ENCODE measurements around the gene STRAP. TPM values are rescaled to one million over a fixed set of nuclear protein-coding genes. Genes with fewer than 3 reads are reported as not detected.
"Not testable (repeated sequence)": the region's sequence is repeated elsewhere in the genome, so short reads cannot be mapped to it uniquely, and the experiment has no call there.

The STRAP gene
- total RNA-seq, 1 donor from 2014 or later, result 68.3 TPM

- H3K36me3 ChIP-seq, result no peaks in the 10 kb centered on the region
- no peak for ATAC-seq
- H3K9me3 ChIP-seq, result peaks cover 9% of the 10 kb centered on the region
- no peaks in the 10 kb centered on the region for H3K27me3 ChIP-seq
- H3K27ac ChIP-seq, result no peak overlapping the region
- H3K4me1 ChIP-seq, result no peaks in the 10 kb centered on the region
- TF ChIP-seq, protein P1, sequence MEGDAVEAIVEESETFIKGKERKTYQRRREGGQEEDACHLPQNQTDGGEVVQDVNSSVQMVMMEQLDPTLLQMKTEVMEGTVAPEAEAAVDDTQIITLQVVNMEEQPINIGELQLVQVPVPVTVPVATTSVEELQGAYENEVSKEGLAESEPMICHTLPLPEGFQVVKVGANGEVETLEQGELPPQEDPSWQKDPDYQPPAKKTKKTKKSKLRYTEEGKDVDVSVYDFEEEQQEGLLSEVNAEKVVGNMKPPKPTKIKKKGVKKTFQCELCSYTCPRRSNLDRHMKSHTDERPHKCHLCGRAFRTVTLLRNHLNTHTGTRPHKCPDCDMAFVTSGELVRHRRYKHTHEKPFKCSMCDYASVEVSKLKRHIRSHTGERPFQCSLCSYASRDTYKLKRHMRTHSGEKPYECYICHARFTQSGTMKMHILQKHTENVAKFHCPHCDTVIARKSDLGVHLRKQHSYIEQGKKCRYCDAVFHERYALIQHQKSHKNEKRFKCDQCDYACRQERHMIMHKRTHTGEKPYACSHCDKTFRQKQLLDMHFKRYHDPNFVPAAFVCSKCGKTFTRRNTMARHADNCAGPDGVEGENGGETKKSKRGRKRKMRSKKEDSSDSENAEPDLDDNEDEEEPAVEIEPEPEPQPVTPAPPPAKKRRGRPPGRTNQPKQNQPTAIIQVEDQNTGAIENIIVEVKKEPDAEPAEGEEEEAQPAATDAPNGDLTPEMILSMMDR (IDR thresholded peaks at IDR 0.05), result no peak
- intact Hi-C loops (cut with DNase I), result no loop called here
- H3K4me3 ChIP-seq, result no peak overlapping the region
- DNase-seq, result no peak
Observed at GRCh38 chr12:15939111-15939510, 56.9 kb downstream of the STRAP start.

GRCh38 chr12:15942475-15942874, 60.3 kb downstream of the STRAP start:
- ATAC-seq, result no peak
- DNase-seq, result no peak
- no peak overlapping the region for H3K27ac ChIP-seq
- H3K27me3 ChIP-seq, result no peaks in the 10 kb centered on the region
- H3K9me3 ChIP-seq, result peaks cover 13% of the 10 kb centered on the region
- no peaks in the 10 kb centered on the region for H3K4me1 ChIP-seq
- intact Hi-C loops (cut with DNase I), result no loop called here
- TF ChIP-seq, protein P1 (IDR thresholded peaks at IDR 0.05), result no peak
- H3K36me3 ChIP-seq, result no peaks in the 10 kb centered on the region
- H3K4me3 ChIP-seq, result no peak overlapping the region

DNA sequence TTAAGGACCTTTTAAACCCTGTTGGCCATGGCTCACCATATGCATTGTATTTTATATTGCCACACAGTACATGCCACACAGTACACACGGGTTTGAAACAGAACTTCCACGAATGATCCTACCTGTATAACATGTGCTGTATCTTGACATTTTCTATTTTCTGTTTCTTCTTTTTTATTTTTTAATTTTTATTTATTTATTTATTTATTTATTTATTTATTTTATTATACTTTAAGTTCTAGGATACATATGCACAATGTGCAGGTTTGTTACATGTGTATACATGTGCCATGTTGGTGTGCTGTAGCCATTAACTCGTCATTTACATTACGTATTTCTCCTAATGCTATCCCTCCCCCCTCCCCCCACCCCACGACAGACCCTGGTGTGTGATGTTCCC, 61.3 kb downstream of the STRAP start:
- intact Hi-C loops (cut with DNase I); DNase-seq; H3K27me3 ChIP-seq; H3K36me3 ChIP-seq; H3K4me1 ChIP-seq; H3K4me3 ChIP-seq; ATAC-seq; H3K27ac ChIP-seq: not testable (repeated sequence)
- H3K9me3 ChIP-seq, result peaks cover 13% of the 10 kb centered on the region

DNA sequence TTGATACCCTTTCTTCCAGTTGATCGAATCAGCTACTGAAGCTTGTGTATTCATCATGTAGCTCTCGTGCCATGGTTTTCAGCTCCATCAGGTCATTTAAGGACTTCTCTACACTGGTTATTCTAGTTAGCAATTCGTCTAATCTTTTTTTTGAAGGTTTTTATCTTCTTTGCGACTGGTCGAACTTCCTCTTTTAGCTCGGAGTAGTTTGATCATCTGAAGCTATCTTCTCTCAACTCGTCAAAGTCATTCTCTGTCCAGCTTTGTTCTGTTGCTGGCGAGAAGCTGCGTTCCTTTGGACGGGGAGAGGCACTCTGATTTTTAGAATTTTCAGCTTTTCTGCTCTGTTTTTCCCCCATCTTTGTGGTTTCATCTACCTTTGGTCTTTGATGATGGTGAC, 66.3 kb downstream of the STRAP start:
- ATAC-seq; H3K27ac ChIP-seq; H3K9me3 ChIP-seq; H3K4me1 ChIP-seq; H3K27me3 ChIP-seq; intact Hi-C loops (cut with DNase I); H3K4me3 ChIP-seq; DNase-seq; H3K36me3 ChIP-seq: not testable (repeated sequence)

Other genes starting within 250 kb of the STRAP start
- 58.2 TPM for gene EPS8, start 93.0 kb upstream of the STRAP start, total RNA-seq
- gene DERA, start 28.9 kb downstream of the STRAP start, total RNA-seq, result 36.6 TPM